ENCODE results near the gene KCNK6. TPM values are rescaled to one million over a fixed set of nuclear protein-coding genes. Genes with fewer than 3 reads are reported as not detected.

KCNK6 gene
- total RNA-seq, result 10.5 and 13.1 TPM in 2 replicates

DNA sequence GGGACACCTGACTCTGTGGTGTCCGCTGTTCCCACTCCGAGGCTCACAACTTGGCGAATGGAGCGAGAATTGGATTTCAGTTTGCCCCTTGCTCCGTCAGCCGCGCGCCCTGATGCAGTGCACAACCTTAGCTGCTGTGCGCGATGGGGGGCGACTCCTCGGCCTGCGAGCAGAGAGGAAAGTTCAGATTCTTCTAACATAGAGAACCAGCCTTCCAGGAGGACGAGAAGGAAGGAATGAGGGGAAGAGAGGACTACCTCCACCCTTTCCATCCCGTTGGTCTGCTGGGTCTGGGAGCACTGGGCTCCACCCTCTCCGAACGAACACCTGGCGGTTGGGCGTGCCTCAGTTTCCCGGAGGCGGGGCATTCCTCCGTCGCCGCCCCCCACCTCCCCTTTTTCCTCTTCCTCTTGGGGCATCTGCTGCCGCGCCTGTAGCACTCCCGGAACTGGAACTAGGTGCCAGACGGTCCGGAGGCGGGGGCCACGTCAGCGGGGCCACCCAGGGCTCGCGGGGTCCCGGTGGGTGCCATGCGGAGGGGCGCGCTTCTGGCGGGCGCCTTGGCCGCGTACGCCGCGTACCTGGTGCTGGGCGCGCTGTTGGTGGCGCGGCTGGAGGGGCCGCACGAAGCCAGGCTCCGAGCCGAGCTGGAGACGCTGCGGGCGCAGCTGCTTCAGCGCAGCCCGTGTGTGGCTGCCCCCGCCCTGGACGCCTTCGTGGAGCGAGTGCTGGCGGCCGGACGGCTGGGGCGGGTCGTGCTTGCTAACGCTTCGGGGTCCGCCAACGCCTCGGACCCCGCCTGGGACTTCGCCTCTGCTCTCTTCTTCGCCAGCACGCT, at the start of gene KCNK6:
TSS of gene KCNK6 (plus strand) at position 425 of the 838 bp plus-strand sequence. CDS start at position 531, 106 bp downstream.

DNA sequence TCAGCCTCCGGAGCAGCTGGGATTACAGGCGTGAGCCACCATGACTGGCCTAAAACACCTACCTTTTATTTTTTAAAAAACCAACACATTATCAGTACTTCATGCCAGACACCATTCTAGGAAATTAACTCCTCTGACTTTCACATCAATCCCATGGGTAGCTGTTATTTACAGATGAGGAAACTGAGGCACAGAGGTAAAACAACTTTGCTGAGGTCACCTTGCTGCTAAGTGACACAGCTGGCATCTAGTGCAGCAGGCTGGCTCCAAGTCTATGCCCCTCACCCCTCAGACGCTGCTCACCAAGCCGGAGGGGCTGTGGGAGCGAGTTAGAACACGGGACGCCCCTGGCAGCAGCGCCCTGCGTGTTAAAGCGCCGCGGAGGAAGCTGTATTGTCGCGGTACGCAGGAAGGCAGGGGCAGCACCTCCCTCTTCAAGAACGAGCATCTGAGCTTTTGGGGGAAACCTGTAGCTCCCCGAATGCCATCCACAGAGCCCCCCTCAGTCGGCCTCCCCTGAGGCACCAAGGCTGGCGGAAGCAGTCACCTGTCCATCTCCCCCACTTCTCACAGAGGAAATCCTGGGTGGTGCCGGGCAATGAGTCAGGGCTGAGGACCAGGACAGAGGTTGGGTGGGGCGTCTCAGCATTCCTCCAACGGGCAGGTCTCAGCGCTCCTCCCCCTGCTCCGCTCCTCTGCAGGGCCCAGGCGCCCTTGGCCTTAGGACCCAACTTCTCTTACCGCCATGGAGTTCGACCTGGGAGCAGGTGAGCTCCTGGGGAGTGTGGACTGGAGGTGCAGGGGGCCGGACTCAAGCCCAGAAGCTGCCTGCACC, 15.9 kb upstream of the KCNK6 start, which contains the start of gene C19orf33:
TSS of gene C19orf33 (plus strand) at position 735 of the 835 bp plus-strand sequence. CDS start at position 746, 11 bp downstream.

DNA sequence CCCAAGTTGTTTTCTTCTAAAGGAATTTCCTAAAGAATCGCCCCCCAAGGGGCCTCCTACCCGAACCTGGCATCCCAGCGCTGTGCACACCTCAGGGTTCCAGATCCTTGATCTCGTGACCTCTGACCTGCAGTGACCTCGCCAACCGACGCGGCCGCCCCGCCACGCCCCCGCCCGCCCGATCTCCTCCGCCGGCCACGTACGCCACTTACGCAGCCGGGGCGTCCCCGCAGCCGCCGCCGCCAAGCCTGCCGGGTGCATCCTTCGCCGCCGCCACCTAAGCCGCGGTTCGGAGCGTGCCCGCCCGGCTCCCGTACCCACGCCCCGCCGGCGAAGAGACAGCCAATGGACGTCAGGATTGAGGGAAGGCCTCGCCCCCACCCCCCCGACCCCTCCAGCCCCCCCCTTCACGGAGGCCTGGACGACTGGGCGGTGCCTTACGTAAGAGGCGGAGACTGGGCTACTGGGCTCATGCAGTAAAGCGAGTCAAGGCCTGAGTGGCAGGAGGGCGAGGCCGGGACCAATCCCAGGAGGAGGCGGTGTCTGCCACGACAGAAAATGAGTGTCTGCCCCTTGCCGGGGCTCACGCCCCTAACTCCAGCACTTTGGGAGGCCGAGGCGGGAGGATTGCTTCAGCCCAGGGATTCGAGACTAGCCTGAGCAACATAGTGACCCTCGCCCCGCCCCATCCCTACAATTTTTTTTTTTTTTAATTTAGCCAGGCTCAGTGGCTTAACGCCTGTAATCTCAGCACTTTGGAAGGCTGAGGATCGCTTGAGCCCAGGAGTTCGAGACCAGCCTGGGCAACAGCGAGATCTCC, 3.8 kb upstream of the KCNK6 start, which contains the start of gene YIF1B:
TSS of gene YIF1B (minus strand) at position 291 of the 820 bp plus-strand sequence. CDS start at position 261, 30 bp downstream.

DNA sequence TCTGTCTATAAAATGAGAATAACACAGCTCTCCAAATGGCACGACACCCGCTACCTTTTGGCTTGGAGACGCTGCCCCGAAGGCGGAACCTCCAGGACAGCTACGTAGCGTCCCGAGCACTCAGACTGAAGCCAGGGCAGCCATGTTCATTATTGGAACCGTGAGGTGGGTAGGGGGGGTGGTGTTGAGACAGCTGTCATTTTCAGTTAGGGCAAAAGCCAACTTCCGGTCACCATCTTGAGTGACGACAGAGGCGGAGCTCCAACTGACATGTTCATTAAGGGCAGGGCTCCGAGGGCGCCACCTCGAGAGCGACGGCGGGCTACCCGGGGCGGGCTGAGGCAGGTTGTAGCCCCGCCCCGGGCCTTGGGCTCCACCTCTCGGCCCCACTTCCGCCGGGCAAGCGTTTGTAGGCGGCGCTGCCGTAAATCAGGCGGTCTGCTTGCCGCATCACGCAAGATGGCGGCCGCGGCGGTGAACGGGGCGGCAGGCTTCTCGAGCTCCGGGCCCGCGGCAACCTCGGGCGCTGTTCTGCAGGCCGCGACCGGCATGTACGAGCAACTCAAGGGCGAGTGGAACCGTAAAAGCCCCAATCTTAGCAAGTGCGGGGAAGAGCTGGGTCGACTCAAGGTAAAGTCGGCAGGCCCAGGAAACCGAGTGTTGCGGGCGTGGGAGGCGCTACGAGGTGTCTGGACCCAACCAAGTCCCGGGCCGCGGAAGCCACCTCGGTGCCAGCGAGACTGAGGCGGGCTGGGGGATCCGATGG, 54.9 kb downstream of the KCNK6 start, which contains the start of gene PSMD8:
TSS of gene PSMD8 (plus strand) at position 240 of the 766 bp plus-strand sequence. CDS start at position 271, 31 bp downstream.

Small RNAs within 50 kb of the gene (small RNA-seq; reads per million reads assigned to genes)
- not detected for gene RF00019 (ENCODE audit: low replicate concordance)

Other genes starting within 250 kb of the KCNK6 start
- 0.88 and 5.9 TPM in 2 replicates for gene DPF1, start 95.6 kb upstream of the KCNK6 start, total RNA-seq
- 0.44 and 1.6 TPM in 2 replicates for gene PPP1R14A, start 63.5 kb upstream of the KCNK6 start, total RNA-seq
- 4.9 and 9.8 TPM in 2 replicates for gene SPINT2, start 55.3 kb upstream of the KCNK6 start, total RNA-seq
- not detected in 2 replicates for gene C19orf33, start 15.6 kb upstream of the KCNK6 start, total RNA-seq
- 73.3 and 84.5 TPM in 2 replicates for gene YIF1B, start 3.9 kb upstream of the KCNK6 start, total RNA-seq
- gene CATSPERG, start 16.0 kb downstream of the KCNK6 start, total RNA-seq, result 1.1 TPM in 1 of 2 replicates, not detected in the other
- 326 and 416 TPM in 2 replicates for gene PSMD8, start 54.7 kb downstream of the KCNK6 start, total RNA-seq
- gene GGN, start 68.2 kb downstream of the KCNK6 start, total RNA-seq, result 0.44 and 0.57 TPM in 2 replicates
- 3.7 and 10.2 TPM in 2 replicates for gene SPRED3, start 68.9 kb downstream of the KCNK6 start, total RNA-seq
- 9.7 and 11.2 TPM in 2 replicates for gene FAM98C, start 83.2 kb downstream of the KCNK6 start, total RNA-seq
- not detected in 2 replicates for gene RASGRP4, start 106.4 kb downstream of the KCNK6 start, total RNA-seq
- gene RYR1, start 113.8 kb downstream of the KCNK6 start, total RNA-seq, result under 0.01 TPM in 2 replicates